GM12874 (cell line): ENCODE data around the gene DNAJC13.

Experiments
- CTCF ChIP-seq: IDR thresholded peaks from 2 replicates; pipeline ENCODE4 v1.5.1; 2011; ENCODE audit warnings: low read depth, mild to moderate bottlenecking, control low read depth, low read length, moderate library complexity; ENCODE audit not compliant: insufficient read depth

Gene DNAJC13

GRCh38 chr3:132416807-132417694, at the start of gene DNAJC13:
TSS of gene DNAJC13 (plus strand) at chr3:132417502. CDS start at chr3:132434551, 17,049 bp downstream.
- no peak for TF ChIP-seq CTCF

GRCh38 chr3:132368515-132368914, 48.8 kb upstream of the DNAJC13 start:
- no peak for TF ChIP-seq CTCF

- TF ChIP-seq CTCF = no peak
These were observed 48.3 kb upstream of the DNAJC13 start for GRCh38 chr3:132368962-132369361.

- TF ChIP-seq CTCF = no peak
These were observed 39.1 kb upstream of the DNAJC13 start for GRCh38 chr3:132378048-132378762.

GRCh38 chr3:132378846-132379245, 38.5 kb upstream of the DNAJC13 start:
- no peak for TF ChIP-seq CTCF

- TF ChIP-seq CTCF = no peak
These were observed 36.4 kb upstream of the DNAJC13 start for GRCh38 chr3:132380920-132381319.

- no peak for TF ChIP-seq CTCF
These were observed 35.9 kb upstream of the DNAJC13 start for GRCh38 chr3:132381348-132381944.
